GM04503 (cell line): ENCODE results near the gene TRAF4.
"Not testable (repeated sequence)": the region's sequence is repeated elsewhere in the genome, so short reads cannot be mapped to it uniquely, and the experiment has no call there.

Source experiments
- DNase-seq: peaks from one replicate; pipeline ENCODE4 v3.0.0-alpha.2; 2012; ENCODE audit warnings: low read depth

The TRAF4 gene

DNA sequence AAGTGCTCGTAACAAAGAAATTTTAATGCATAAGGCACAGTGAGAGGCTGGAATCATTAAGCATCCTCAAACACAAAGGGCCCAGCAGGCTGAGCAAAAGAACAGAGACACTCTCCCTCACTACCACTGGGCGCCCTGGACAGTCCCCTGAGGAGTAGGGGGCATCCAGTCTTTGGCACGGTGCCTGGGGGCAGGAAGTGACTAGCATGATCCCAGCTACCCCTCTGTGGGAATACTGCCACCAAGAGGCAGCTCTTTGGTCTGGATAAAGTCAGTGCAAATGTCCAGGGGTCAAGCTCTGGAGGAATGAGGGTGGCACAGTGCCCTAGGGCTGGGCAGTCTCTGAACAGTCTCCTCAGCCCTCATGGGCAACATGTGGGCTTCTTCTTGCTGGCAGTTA is 29.5 kb upstream of the TRAF4 start:
- no peak for DNase-seq

- DNase-seq, result no peak
Observed at GRCh38 chr17:28715217-28715616, 28.6 kb upstream of the TRAF4 start.

GRCh38 chr17:28716740-28717577 is 26.9 kb upstream of the TRAF4 start:
- DNase-seq, result no peak

GRCh38 chr17:28717578-28718332 is 26.1 kb upstream of the TRAF4 start, which contains the start of gene RAB34:
RAB34 (minus strand) TSS chr17:28717868; CDS start chr17:28717266, 602 bp downstream.
- no peak for DNase-seq

GRCh38 chr17:28718333-28719020 is 25.3 kb upstream of the TRAF4 start:
- no peak for DNase-seq

DNA sequence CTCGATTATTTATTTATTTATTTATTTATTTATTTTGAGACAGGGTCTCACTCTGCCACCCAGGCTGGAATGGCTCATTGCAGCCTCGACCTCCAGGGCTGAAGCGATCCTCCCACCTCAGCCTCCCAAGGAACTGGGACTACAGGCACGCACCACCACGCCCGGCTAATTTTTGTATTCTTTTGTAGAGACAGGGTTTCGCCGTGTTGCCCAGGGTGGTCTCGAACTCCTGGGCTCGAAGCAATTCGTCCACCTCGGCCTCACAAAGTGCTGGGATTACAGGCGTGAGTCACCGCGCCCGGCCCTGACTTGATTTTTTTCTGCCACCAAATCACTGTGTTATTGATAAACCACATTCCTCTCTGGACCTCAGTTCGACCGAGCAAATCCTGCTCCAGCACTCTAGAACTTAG is 24.8 kb upstream of the TRAF4 start:
- DNase-seq, result no peak

GRCh38 chr17:28720247-28720996 is 23.4 kb upstream of the TRAF4 start:
- no peak for DNase-seq

DNA sequence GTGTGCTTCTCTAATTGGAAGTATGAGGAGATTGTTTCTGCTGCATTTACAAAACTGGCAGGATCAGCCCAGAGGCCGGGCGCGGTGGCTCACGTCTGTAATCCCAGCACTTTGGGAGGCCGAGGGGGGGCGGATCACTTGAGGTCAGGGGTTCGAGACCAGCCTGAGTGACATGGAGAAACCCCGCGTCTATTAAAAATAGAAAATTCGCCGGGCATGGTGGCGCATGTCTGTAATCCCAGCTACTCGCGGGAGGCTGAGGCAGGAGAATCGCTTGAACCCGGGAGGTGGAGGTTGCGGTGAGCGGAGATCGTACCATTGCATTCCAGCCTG is 22.8 kb upstream of the TRAF4 start:
- DNase-seq, result not testable (repeated sequence)

DNA sequence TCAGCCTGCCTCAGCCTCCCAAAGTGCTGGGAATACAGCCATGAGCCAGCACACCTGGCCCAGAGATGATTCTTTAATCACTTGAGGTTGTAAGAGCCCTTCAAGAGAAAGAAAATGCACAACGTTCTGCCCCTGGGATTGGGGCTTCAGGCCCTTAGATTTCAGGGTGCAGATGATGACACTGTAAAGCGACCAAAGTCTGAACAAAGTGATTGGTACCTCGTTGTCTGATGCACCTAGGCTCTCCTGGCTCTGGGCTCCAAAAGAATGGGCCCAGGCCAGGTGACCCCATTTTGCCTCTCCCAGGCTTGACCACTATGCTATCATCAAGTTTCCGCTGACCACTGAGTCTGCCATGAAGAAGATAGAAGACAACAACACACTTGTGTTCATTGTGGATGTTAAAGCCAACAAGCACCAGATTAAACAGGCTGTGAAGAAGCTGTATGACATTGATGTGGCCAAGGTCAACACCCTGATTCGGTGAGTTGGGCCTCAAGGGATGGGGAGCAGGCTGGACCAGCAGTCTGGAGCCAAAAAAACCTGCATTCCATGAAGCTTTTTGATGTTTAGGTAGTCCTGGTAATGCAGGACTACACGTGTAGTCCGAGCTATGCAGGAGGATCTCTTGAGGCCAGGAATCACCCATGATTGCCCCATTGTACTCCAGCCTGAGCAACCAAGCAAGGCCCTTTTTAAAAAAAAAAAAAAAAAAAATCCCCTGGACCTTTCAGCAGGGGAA is 21.2 kb upstream of the TRAF4 start:
- DNase-seq, result no peak

DNA sequence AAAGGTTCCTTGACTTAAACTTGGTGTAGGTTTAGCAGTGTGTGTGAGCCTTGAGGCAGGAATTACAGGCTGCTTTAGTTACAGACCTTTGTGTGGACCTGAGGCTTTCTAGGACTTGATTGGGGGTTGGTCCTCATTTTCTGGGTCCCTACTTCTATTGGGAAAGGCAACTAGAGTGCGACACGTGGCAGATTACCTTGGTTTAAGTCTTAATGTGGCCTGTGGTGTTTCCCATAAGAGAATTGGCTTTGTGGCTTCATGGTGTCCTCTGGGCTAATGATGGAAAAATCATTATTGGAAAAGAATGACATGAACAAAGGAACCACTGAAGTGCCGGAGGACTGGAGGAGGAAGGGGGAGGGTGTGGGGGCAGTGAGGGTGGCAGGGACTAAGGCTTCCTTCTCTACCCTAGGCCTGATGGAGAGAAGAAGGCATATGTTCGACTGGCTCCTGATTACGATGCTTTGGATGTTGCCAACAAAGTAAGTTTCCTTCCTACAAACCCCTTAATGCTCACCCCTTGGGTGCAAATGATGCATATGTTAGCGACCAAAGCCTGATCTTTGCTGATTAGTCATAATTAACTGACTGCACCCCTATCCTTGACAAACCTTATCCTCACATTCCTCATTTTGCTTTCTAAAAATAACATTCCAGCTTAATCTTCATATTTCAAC is 20.5 kb upstream of the TRAF4 start:
- DNase-seq, result no peak

- not testable (repeated sequence) for DNase-seq
Observed at GRCh38 chr17:28723836-28724499, 19.8 kb upstream of the TRAF4 start.

- no peak for DNase-seq
Observed at GRCh38 chr17:28724500-28725165, 19.2 kb upstream of the TRAF4 start.

DNA sequence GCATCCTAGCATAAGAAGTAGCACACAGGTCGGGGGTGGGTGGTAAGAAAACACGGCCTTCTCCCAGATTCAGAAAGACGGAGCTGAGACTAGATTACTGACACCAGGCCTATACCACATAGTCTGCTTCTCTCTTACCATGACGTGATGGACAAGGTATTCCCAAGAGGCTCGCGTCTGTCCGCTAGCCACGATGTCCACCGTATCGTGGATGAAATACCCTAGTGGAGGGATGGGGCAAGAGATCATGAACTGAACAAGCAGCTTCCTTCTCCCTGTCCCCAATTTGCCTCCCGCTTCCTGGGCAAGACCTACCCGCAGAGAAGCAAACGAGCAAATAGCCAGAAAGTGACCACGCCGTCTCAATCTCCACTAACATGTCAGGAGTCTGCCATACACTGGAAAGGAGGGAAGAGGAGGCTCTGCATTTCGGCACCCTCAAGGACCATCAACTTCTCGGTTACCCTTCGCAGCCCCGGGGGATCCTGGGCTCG is 18.6 kb upstream of the TRAF4 start:
- DNase-seq, result no peak

DNA sequence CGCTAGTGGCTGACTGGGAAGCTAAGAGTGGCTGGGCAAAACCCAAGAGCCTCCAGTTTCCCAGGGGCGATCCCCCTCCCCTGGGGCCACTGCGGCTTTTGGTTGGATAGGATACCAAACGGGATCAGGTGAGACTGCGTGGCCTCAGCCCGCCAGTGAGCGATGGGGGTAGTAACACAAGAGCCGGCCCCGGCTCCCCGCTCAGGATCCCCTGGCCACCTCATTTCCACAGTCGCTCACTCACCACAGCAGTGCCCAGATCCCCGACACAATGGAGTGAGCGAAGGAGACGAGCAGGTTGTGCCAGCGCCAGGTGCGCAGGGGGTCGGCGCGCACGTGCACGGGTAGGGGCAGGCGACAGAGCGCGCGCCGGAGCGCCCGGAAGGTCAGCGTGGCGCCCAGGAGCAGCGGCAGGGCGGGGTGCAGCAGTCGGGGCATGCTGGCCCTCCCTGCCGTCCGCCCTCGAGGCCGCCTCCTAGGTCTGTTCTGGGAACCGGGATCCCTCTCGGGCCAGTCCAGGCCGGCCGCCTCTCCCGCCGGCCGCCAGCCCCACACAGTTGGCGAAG is 18.1 kb upstream of the TRAF4 start:
- no peak for DNase-seq

DNA sequence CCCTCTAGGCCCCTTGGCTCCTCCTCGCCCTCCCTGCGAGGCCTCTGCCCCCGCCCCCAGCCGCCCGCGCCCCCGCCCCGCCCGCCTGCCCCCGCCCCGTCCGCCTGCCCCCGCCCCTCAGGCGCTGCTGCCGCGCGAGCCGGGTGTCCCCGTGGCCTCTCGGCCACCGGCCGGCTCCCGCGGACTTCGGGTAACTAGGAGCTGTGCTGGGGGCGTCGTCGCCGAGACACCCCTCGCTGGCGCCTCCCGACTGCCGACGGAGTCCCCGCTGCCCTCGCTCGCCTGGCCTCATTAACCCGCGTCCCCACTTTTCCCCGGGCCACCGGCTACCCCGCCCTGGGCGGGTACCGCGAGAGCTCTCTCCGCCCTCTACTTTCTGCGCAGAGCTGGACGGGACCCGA is 17.6 kb upstream of the TRAF4 start, which contains the start of gene TLCD1:
TSS of gene TLCD1 (minus strand) at position 8 of the 401 bp plus-strand sequence. CDS start 136 bp downstream, outside the sequence.
- no peak for DNase-seq

DNA sequence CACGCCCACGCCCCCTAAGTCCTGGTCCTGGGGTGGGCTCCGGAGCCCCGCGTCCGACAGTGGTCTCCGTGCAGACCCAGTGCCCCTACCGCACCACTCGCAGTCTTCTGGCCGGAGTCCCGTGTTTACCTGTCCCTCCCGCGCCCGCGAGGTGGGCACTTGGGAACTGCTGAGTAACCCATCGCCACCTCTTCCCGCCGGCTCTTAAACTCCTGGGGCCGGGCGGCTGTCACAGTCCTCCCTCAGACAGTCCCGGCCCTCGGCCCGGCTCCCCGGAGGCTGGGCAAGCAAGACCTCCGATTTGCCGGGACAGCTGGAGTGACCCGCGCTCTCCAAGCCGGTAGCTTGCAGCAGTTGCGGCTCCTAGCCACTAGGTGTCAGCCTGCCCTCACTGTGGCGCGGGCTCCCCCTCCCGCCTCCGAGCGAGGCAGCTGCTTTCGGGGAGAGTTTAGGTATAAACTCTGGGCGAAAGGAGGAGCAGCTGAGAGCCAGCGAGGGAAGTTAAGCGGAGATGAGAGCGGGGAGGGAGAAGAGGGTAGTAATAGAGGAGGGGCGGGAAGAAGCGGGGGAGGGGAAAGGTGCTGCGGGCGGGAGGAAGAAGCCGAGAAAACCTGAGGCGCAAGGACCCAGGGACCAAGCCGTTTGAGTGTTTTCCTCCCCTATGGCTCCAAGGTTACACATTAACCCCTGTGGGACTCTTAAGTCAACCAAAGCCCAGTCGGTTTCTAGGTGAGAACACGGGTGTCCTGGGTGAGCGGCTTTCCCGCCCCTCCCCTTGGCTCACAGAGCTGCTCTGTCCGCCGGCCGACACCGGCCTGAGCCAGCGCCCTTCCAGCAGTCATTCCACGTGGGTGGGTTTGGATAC is 17.0 kb upstream of the TRAF4 start:
- no peak for DNase-seq

DNA sequence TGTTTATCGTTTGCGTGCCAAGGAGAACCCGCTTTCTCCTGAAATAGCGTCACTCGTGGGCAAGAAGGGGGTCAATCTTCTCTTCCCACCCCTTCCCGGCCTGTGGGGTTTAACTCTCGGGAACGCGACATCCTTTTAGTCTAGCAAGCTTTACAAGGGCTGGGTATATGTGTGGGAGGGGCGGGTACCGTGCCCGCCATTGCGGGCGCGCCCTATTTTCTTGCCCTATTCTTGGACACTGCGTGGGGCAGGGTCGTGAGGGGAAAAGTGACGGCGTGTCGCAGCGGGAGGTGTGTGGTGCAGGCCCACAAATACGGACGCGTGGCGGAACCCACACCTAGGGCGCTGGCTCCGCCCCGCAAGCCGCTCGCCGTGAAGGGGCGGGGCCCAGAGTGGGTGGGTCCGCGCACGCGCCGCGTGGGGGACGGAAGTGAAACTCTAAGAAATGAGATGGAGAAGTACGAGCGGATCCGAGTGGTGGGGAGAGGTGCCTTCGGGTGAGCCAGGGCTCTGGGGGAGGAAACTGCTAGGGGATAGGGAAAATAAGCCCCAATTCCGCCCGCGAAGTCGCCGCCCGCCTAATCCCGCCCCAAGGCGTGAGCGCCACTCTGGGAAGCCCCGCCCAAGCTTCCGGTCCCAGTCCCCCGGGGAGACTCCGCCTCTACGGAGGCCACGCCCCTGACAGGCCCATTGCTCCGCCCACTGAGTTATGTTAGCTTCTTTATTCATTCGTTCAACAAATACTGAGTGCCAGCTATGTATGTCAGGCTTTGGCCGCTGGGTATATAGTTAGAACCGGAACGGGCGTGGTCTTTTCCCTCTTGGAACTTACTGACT is 15.2 kb upstream of the TRAF4 start, which contains the start of gene NEK8:
TSS of gene NEK8 (plus strand) at position 425 of the 837 bp plus-strand sequence. CDS start at position 451, 26 bp downstream.
- DNase-seq, result no peak
